GM21786 (cell line): ENCODE data around the gene BCDIN3D.
A peak's percentile ranks its signal among the peaks of the same experiment; 100 is the strongest.
"Not testable (repeated sequence)": the region's sequence is repeated elsewhere in the genome, so short reads cannot be mapped to it uniquely, and the experiment has no call there.

ENCODE experiments used
- ATAC-seq: cut with Tn5 transposase; IDR thresholded peaks from one replicate; pipeline ENCODE4 v1.9.1; 2021; ENCODE audit not compliant: unreplicated experiment

The BCDIN3D gene

GRCh38 chr12:49863946-49864797 lies 21.3 kb upstream of the BCDIN3D start:
- ATAC-seq: no peak

- ATAC-seq: not testable (repeated sequence)
These were observed 18.0 kb upstream of the BCDIN3D start for GRCh38 chr12:49860921-49861320.

- ATAC-seq: not testable (repeated sequence)
These were observed 13.0 kb upstream of the BCDIN3D start for GRCh38 chr12:49855890-49856289.

- ATAC-seq: no peak
These were observed 12.1 kb upstream of the BCDIN3D start for GRCh38 chr12:49854976-49855375.

DNA sequence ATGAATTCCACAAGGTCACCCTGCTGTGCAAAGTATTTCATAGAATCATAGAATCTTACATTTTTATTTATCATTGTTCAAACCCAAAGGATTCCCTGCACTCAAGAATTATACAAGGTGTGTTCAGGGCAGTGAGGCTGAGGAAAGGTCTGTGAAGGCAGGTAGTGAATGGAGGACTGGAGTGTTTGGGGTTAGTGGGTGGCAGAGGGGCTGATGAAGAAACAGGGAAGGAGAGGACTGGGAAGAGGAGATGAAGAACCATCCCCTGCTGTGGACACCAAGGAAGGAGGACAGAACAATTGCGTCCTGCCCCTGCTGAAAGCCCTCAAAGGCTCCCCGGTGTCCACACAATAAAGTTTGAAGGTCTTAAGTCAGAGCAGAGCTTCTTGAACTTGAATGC lies 10.8 kb upstream of the BCDIN3D start:
- ATAC-seq: no peak

GRCh38 chr12:49847161-49847560 lies 4.3 kb upstream of the BCDIN3D start:
- no peak for ATAC-seq

DNA sequence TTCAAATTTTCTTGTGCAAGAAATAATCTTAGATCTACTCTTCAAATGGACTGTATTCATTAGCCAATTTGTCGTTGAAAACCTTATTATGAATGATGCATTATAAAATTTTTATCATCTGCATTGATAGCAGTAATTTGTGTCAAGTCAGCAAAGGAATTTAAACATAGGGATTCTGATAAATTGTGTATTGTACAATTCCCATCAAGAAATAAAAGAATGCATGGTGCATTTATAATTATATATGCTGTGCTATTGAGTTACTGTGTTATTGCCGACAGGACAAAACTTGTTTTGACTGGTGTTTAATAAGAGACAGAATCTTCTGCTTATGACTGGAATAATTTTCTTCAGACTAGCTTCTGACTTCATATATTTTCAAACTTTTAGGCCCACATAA lies 3.1 kb upstream of the BCDIN3D start:
- ATAC-seq: no peak

GRCh38 chr12:49843876-49844437 lies 1.1 kb upstream of the BCDIN3D start:
- ATAC-seq: no peak

DNA sequence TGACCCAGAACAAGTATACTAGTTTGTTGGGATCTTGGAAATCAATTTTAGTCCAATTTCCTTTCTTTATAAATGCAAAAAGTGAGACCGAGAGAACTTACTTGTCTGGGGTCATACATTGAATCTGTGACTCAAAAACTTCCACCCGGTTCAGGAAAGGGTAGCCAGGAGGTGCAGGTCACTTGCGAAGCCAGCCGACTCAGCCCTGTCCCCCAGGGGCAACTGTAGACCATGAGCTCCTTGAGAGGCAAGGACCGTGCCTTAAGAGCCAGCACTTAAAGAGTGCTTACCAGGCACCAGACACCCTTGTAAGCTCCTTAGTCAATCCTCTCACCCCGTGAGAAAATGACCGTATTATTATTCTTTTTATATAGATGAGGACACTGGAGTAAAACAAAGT lies 505 bp upstream of the BCDIN3D start:
- no peak for ATAC-seq

DNA sequence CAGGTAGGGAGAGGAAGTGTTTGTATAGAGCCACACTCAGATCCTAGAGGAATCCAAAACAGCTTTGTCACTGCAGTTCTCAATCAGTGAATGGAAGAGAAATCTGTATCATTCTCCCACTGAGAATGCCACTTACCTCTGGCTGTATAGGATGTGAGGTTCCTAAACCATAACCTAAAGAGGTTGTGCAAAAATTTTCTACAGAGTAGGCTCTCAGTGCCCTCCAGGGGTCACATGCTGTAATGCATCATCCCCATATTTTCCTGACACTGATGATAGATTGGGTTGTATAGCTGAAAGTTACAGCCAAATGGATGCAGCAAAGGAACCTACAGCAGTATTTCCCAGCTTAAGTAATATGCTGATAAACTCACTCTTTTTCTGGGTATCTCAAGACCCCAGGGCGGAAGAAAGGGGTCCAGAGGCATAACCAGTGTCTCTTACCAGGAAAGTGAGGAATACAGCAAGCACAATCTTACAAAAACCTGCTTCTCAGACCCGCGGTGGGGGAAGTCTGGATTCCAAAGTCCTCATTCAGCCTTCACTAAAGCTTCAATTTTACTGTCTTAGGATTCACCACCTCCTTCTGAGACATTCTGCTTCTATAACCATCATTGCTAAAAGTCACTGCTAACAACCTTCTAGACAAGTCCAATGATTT lies 3.8 kb downstream of the BCDIN3D start:
- ATAC-seq: no peak

GRCh38 chr12:49832836-49833421 lies 10.0 kb downstream of the BCDIN3D start:
- no peak for ATAC-seq

- no peak for ATAC-seq
These were observed 11.2 kb downstream of the BCDIN3D start for GRCh38 chr12:49831717-49832116.

- ATAC-seq: peak; percentile 84
These were observed 14.5 kb downstream of the BCDIN3D start, which contains the start of gene NCKAP5L for GRCh38 chr12:49828133-49829091. Gene NCKAP5L (minus strand): TSS chr12:49828413. CDS start chr12:49804044, 24,369 bp downstream.

- no peak for ATAC-seq
These were observed 15.4 kb downstream of the BCDIN3D start for GRCh38 chr12:49827401-49828099.

GRCh38 chr12:49827051-49827400 lies 15.9 kb downstream of the BCDIN3D start:
- ATAC-seq: no peak

DNA sequence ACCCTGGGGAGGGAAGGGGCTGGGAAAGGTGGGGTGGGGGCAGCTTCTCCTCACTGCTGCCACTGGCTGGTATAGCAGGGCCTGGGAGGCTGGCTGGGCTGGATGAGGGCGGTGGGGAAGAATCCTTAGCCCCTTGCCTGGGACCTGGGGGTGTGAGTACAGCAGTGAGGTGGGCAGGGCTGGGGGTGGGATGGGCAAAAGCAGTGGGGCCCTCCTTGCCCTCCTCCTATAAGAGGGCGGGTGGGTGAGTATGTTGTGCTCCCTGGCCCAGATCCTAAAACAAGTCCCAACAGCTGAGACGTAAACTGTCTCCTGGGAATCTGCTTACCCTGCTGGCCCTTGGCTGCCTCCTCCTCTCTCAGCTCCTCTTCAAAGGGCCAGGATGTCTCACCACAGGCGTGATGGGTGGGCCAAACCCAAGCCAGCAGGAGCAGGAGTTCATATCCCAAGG lies 16.9 kb downstream of the BCDIN3D start:
- ATAC-seq: no peak

- no peak for ATAC-seq
These were observed 17.4 kb downstream of the BCDIN3D start for GRCh38 chr12:49825360-49825970.

- ATAC-seq: no peak
These were observed 18.0 kb downstream of the BCDIN3D start for GRCh38 chr12:49824895-49825294.

GRCh38 chr12:49824416-49824815 lies 18.5 kb downstream of the BCDIN3D start:
- no peak for ATAC-seq
